Colonic mucosa (tissue), 4 donors: ENCODE measurements around the gene NVL. TPM values are rescaled to one million over a fixed set of nuclear protein-coding genes. Genes with fewer than 3 reads are reported as not detected.

Experiments
- DNase-seq: peaks from one replicate; pipeline ENCODE4 v3.0.0-alpha.2; 2020
- H3K27ac ChIP-seq: fragments of 200-600 bp; one replicate; pipeline ENCODE4 v1.8.0; 2021
- H3K27me3 ChIP-seq: fragments of 200-600 bp; one replicate; pipeline ENCODE4 v1.8.0; 2021
- H3K36me3 ChIP-seq: fragments of 200-600 bp; one replicate; pipeline ENCODE4 v1.8.0; 2021
- H3K4me1 ChIP-seq: fragments of 200-600 bp; one replicate; pipeline ENCODE4 v1.8.0; 2021; ENCODE audit warnings: mild to moderate bottlenecking
- H3K4me3 ChIP-seq: fragments of 200-600 bp; one replicate; pipeline ENCODE4 v1.8.0; 2021
- H3K9ac ChIP-seq, 2 donors: one replicate each; pipeline ENCODE4 v1.7.0; 2013; ENCODE audit warnings: control low read depth in 2 of 2, low read depth in 2 of 2, low read length in 2 of 2
- H3K9me3 ChIP-seq: fragments of 200-600 bp; one replicate; pipeline ENCODE4 v1.8.0; 2021
- intact Hi-C: fragments of 100-400 bp; cut with DNase I; formaldehyde crosslinking; loops from one replicate; pipeline ENCODE4 v1.14.1; 2022
- total RNA-seq, 2 donors: library from RNA; stranded (reverse); fragmentation: NEBNext Ultra II Directional in 1 of 2; extraction: Animal tissue kit (Norgen Biotek cat#: 25700) in 1 of 2; gene quantifications; one replicate each; pipeline ENCODE4 v1.2.1, GENCODE V29; 2021
- TF ChIP-seq, protein P1 (sequence below): fragments of 200-600 bp; IDR thresholded peaks from one replicate; pipeline ENCODE4 v1.8.0; 2022; ENCODE audit warnings: antibody characterized with exemption, mild to moderate bottlenecking
- donor health status: healthy.
- donor health status: DM: no; HTN: no; CAD: no.
- donor health status: DM: no; HTN: no; CAD: no.

The NVL gene
- total RNA-seq, 2 donors from 2014 or later = 39.4 to 51.5 TPM

- intact Hi-C loops = no loop called here
Measured at GRCh38 chr1:224183591-224184312, 146.2 kb downstream of the NVL start.

GRCh38 chr1:224182866-224183590 is 146.9 kb downstream of the NVL start, which contains the start of gene DEGS1:
TSS of gene DEGS1 (plus strand) at chr1:224183240. CDS start at chr1:224183337, 97 bp downstream.
- peak; percentile 87 for DNase-seq
- Histone ChIP-seq H3K4me3 (peak within 1 kb of the TSS; percentile 96), H3K36me3 (no peaks in the 10 kb centered on the region), H3K27ac (peak within 1 kb of the TSS; percentile 98), H3K9ac (peak within 1 kb of the TSS; percentile 85 to 96), H3K9me3 (no peaks in the 10 kb centered on the region), H3K27me3 (no peaks in the 10 kb centered on the region), H3K4me1 (peaks cover 5% of the 10 kb centered on the region)
- intact Hi-C loops = no loop called here
- TF ChIP-seq, protein P1, sequence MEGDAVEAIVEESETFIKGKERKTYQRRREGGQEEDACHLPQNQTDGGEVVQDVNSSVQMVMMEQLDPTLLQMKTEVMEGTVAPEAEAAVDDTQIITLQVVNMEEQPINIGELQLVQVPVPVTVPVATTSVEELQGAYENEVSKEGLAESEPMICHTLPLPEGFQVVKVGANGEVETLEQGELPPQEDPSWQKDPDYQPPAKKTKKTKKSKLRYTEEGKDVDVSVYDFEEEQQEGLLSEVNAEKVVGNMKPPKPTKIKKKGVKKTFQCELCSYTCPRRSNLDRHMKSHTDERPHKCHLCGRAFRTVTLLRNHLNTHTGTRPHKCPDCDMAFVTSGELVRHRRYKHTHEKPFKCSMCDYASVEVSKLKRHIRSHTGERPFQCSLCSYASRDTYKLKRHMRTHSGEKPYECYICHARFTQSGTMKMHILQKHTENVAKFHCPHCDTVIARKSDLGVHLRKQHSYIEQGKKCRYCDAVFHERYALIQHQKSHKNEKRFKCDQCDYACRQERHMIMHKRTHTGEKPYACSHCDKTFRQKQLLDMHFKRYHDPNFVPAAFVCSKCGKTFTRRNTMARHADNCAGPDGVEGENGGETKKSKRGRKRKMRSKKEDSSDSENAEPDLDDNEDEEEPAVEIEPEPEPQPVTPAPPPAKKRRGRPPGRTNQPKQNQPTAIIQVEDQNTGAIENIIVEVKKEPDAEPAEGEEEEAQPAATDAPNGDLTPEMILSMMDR = no peak

More at GRCh38 chr1:224183591-224184312, 146.2 kb downstream of the NVL start:
- H3K9me3 ChIP-seq = no peaks in the 10 kb centered on the region
- peak overlapping the region; percentile 98 for H3K27ac ChIP-seq
- no peaks in the 10 kb centered on the region for H3K36me3 ChIP-seq
- peak; percentile 63 for DNase-seq
- H3K27me3 ChIP-seq = no peaks in the 10 kb centered on the region
- peak overlapping the region; percentile 96 for H3K4me3 ChIP-seq
- TF ChIP-seq, protein P1 = no peak
- peak overlapping the region; percentile 84 to 96 for H3K9ac ChIP-seq
- peaks cover 5% of the 10 kb centered on the region for H3K4me1 ChIP-seq

DNA sequence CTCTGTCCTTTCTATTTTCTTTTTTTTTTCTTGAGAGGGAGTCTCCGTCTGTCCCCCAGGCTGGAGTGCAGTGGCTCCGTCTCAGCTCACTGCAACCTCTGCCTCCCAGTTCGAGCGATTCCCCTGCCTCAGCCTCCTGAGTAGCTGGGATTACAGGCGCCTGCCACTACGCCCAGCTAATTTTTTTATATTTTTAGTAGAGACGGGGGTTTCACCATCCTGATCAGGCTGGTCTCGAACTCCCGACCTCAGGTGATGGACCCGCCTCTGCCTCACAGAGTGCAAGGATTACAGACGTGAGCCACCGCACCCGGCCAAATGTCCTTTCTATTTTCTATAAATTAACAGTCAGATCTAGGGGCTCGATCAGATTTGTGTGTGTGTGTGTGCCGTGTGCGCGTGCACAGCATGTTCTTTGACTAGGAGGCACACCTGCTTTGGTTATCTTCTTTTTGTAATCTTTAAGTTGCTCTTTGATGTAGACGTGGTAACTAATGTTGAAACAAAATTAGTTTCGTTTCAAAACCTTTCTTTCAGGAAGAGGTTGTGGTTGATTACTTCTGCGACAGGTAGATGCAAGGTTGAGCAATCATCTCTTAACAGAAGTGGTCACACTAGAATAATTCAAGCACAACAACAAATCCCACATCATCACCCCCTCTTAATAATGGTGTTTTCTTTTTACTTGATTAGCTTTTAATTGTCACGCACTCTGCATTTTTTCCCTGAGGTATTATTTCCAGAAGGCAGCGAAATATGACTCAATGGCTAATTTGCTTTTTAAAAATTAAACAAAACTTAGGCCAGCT is 147.7 kb downstream of the NVL start:
- peak overlapping the region; percentile 85 to 96 for H3K9ac ChIP-seq
- no peaks in the 10 kb centered on the region for H3K36me3 ChIP-seq
- peak overlapping the region; percentile 96 for H3K4me3 ChIP-seq
- H3K4me1 ChIP-seq = peaks cover 5% of the 10 kb centered on the region
- H3K27ac ChIP-seq = peak overlapping the region; percentile 98
- DNase-seq = peak; percentile 24
- H3K9me3 ChIP-seq = no peaks in the 10 kb centered on the region
- TF ChIP-seq, protein P1 = no peak
- H3K27me3 ChIP-seq = no peaks in the 10 kb centered on the region
- intact Hi-C loops = no loop called here

- TF ChIP-seq, protein P1 = no peak
- no peak overlapping the region for H3K9ac ChIP-seq
- intact Hi-C loops = no loop called here
- peaks cover 5% of the 10 kb centered on the region for H3K4me1 ChIP-seq
- no peaks in the 10 kb centered on the region for H3K36me3 ChIP-seq
- H3K9me3 ChIP-seq = no peaks in the 10 kb centered on the region
- H3K4me3 ChIP-seq = no peak overlapping the region
- no peak for DNase-seq
- H3K27ac ChIP-seq = no peak overlapping the region
- H3K27me3 ChIP-seq = no peaks in the 10 kb centered on the region
Measured at GRCh38 chr1:224181453-224181810, 148.5 kb downstream of the NVL start.

DNA sequence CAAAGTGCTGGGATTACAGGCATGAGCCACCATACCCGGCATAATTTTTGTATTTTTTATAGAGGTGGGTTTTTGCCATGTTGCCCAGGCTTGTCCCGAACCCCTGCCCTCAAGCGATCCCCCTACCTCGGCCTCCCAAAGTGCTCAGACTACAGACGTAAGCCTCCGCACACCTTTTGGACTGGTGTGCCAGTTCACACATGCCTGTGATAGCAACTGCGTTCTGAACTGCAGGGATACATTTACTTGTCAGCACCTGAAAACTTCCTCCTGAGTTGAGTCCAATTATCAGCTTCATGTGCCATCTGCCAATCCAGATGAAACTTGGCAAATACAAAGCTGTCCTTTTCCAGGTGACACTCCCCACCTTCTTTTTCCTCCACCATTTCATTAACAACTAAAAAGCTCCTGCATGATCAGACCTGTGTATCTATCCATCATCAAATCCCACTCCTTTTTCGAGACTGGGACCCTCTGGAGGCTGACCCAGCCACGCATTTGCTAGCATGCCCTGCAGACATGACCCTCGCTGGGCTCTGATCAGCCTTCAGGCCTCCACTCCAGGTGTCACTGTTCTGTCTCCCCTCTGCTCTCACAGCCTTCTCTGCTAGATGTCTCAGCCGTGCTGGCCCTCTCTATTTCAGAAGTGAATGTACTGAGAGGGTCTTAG is 149.1 kb downstream of the NVL start:
- TF ChIP-seq, protein P1 = no peak
- H3K36me3 ChIP-seq = no peaks in the 10 kb centered on the region
- no peak overlapping the region for H3K4me3 ChIP-seq
- no peak overlapping the region for H3K9ac ChIP-seq
- intact Hi-C loops = no loop called here
- H3K4me1 ChIP-seq = peaks cover 5% of the 10 kb centered on the region
- no peak overlapping the region for H3K27ac ChIP-seq
- H3K9me3 ChIP-seq = no peaks in the 10 kb centered on the region
- no peak for DNase-seq
- H3K27me3 ChIP-seq = no peaks in the 10 kb centered on the region
